WTC11 (cell line): Measurements from ENCODE around the gene SRRM5.

Experiments
- ATF2 ChIP-seq: sonication (generic); formaldehyde crosslinking; IDR thresholded peaks from 2 replicates; pipeline ENCODE4 v1.8.1; 2022; ENCODE audit warnings: low read depth, missing genetic modification reagents, borderline replicate concordance
- CREB1 ChIP-seq: sonication (generic); formaldehyde crosslinking; IDR thresholded peaks from 2 replicates; pipeline ENCODE4 v1.8.0; 2023; ENCODE audit warnings: mild to moderate bottlenecking, missing genetic modification reagents
- CTCF ChIP-seq: fragments of 200-600 bp; IDR thresholded peaks from 2 replicates; pipeline ENCODE4 v1.8.0; 2022; ENCODE audit warnings: antibody characterized with exemption
- ESRRA ChIP-seq: sonication (generic); formaldehyde crosslinking; IDR thresholded peaks from 2 replicates; pipeline ENCODE4 v1.8.1; 2022; ENCODE audit warnings: mild to moderate bottlenecking, missing genetic modification reagents, borderline replicate concordance
- KAT7 ChIP-seq: sonication (generic); formaldehyde crosslinking; IDR thresholded peaks from 2 replicates; pipeline ENCODE4 v1.8.1; 2023; ENCODE audit warnings: missing genetic modification reagents, mild to moderate bottlenecking, borderline replicate concordance
- MAX ChIP-seq: sonication (generic); formaldehyde crosslinking; IDR thresholded peaks from 2 replicates; pipeline ENCODE4 v1.8.0; 2022; ENCODE audit warnings: mild to moderate bottlenecking, missing genetic modification reagents
- NR2C2 ChIP-seq: sonication (generic); formaldehyde crosslinking; IDR thresholded peaks from 2 replicates; pipeline ENCODE4 v1.8.0; 2022; ENCODE audit warnings: mild to moderate bottlenecking, missing genetic modification reagents
- PRRX2 ChIP-seq: fragments of 250-450 bp; sonication (Bioruptor Pico); IDR thresholded peaks from 2 replicates; pipeline ENCODE4 v1.8.0; 2021; ENCODE audit warnings: mild to moderate bottlenecking
- TF ChIP-seq, protein P1 (sequence below): sonication (generic); formaldehyde crosslinking; IDR thresholded peaks from 2 replicates; pipeline ENCODE4 v1.8.1; 2023; ENCODE audit warnings: mild to moderate bottlenecking, missing genetic modification reagents, moderate library complexity
- TF ChIP-seq, protein P2 (sequence below): sonication (generic); formaldehyde crosslinking; IDR thresholded peaks from 2 replicates; pipeline ENCODE4 v1.8.1; 2022; ENCODE audit warnings: mild to moderate bottlenecking, missing genetic modification reagents, moderate library complexity, borderline replicate concordance

DNA sequence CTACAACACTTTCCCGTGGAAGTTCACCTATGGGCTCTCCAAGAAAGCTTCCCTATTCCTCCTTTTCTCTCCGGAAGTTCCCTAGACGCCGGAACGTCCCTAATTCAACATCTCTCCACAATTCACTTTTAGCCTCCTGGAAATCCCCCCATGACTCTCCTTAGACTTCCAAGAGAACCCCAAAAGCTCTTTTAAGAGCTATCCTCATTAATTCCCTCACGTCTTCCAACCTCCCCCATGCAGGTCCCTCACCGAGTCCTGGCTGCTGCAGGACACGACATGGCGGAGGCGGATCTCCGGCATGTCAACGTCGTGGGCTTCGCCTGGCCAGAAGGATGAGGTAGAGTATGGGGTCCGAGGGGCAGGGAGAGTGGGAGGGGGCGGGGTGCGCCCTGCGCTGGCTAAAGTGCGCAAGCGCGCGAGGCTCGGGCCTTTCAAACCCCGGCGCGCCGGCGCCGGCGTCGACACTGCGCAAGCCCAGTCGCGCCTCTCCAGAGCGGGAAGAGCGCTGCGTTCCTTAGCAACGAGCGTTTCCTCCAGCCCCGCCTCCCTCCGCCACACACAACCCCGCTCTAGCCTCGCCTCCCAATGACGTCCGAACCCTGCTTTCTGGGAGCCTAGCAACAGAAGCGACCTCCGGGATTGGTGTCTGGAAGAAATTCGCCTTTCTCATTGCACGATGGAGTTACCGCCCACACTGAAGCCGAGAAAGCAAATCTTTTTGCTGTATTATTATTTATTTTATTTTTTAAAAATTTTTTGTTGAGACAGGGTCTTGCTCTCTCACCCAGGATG is 36.5 kb upstream of the SRRM5 start, which contains the start of the genes PINLYP and XRCC1:
- TF ChIP-seq CTCF (no peak), KAT7 (CRISPR knock-in tag) (no peak), ATF2 (no peak), NR2C2 (CRISPR knock-in tag) (no peak), PRRX2 (no peak), MAX (CRISPR knock-in tag) (no peak), CREB1 (CRISPR knock-in tag) (no peak), ESRRA (no peak)
- TF ChIP-seq, protein P1, sequence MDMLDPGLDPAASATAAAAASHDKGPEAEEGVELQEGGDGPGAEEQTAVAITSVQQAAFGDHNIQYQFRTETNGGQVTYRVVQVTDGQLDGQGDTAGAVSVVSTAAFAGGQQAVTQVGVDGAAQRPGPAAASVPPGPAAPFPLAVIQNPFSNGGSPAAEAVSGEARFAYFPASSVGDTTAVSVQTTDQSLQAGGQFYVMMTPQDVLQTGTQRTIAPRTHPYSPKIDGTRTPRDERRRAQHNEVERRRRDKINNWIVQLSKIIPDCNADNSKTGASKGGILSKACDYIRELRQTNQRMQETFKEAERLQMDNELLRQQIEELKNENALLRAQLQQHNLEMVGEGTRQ: no peak
- TF ChIP-seq, protein P2, sequence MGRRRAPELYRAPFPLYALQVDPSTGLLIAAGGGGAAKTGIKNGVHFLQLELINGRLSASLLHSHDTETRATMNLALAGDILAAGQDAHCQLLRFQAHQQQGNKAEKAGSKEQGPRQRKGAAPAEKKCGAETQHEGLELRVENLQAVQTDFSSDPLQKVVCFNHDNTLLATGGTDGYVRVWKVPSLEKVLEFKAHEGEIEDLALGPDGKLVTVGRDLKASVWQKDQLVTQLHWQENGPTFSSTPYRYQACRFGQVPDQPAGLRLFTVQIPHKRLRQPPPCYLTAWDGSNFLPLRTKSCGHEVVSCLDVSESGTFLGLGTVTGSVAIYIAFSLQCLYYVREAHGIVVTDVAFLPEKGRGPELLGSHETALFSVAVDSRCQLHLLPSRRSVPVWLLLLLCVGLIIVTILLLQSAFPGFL: no peak
